Neural cell (in vitro differentiated cells): Measurements from ENCODE around the gene PKP2. TPM values are rescaled to one million over a fixed set of nuclear protein-coding genes. Genes with fewer than 3 reads are reported as not detected.

Source experiments
- H2AFZ ChIP-seq: fragments of 200-600, 300-800 bp; sonication (generic), shearing (Covaris generic); 2 replicates; pipeline ENCODE4 v1.6.0; 2014; ENCODE audit warnings: low read depth, mild to moderate bottlenecking, antibody characterized with exemption, low read length, moderate library complexity
- H3F3A ChIP-seq: fragments of 200-600 bp; shearing (Covaris generic); 2 replicates; pipeline ENCODE4 v1.6.1; 2016; ENCODE audit warnings: mild to moderate bottlenecking, moderate library complexity, mixed read lengths, antibody characterized with exemption, low read length; ENCODE audit not compliant: insufficient read depth, poor library complexity, severe bottlenecking
- H3K27ac ChIP-seq: fragments of 200-600, 300-800 bp; sonication (generic), shearing (Covaris generic); 2 replicates; pipeline ENCODE4 v1.5.1; 2014; ENCODE audit warnings: mild to moderate bottlenecking, low read length, moderate library complexity
- H3K27me3 ChIP-seq: fragments of 300-800, 200-600 bp; sonication (generic), shearing (Covaris generic); 2 replicates; pipeline ENCODE4 v1.6.0; 2014; ENCODE audit warnings: mild to moderate bottlenecking, low read depth, low read length, moderate library complexity; ENCODE audit not compliant: insufficient read depth
- H3K36me3 ChIP-seq: fragments of 300-800, 200-600 bp; sonication (generic), shearing (Covaris generic); 2 replicates; pipeline ENCODE4 v1.5.1; 2014; ENCODE audit warnings: mild to moderate bottlenecking, antibody characterized with exemption, low read length, moderate library complexity; ENCODE audit not compliant: insufficient read depth
- H3K4me2 ChIP-seq: fragments of 300-800, 200-600 bp; sonication (generic), shearing (Covaris generic); 2 replicates; pipeline ENCODE4 v1.6.0; 2014; ENCODE audit warnings: mild to moderate bottlenecking, low read length
- H3K4me3 ChIP-seq: fragments of 300-800, 200-600 bp; sonication (generic), shearing (Covaris generic); 2 replicates; pipeline ENCODE4 v1.5.1; 2014; ENCODE audit warnings: mild to moderate bottlenecking, low read length, moderate library complexity
- H3K79me2 ChIP-seq: fragments of 200-600 bp; shearing (Covaris generic); replicated peaks from 2 replicates; pipeline ENCODE4 v1.6.0; 2014; ENCODE audit warnings: mild to moderate bottlenecking, low read length, moderate library complexity; ENCODE audit not compliant: insufficient read depth
- H3K9ac ChIP-seq: fragments of 300-800, 200-600 bp; sonication (generic), shearing (Covaris generic); 2 replicates; pipeline ENCODE4 v1.6.1; 2016; ENCODE audit warnings: mild to moderate bottlenecking, low read length, mixed read lengths
- H3K9me2 ChIP-seq: fragments of 200-600 bp; shearing (Covaris generic); 2 replicates; pipeline ENCODE4 v1.6.1; 2016; ENCODE audit warnings: mild to moderate bottlenecking, low read length, mixed read lengths; ENCODE audit not compliant: insufficient read depth
- H3K9me3 ChIP-seq: fragments of 200-600, 300-800 bp; sonication (generic), shearing (Covaris generic); 2 replicates; pipeline ENCODE4 v1.6.1; 2016; ENCODE audit warnings: mild to moderate bottlenecking, mixed run types, low read length, moderate library complexity, mixed read lengths
- H4K20me1 ChIP-seq: fragments of 200-600 bp; shearing (Covaris generic); 2 replicates; pipeline ENCODE4 v1.6.1; 2016; ENCODE audit warnings: mild to moderate bottlenecking, mixed run types; ENCODE audit not compliant: insufficient read depth
- CTCF ChIP-seq: fragments of 450-650 bp; IDR thresholded peaks from 2 replicates; pipeline ENCODE4 v1.5.1; 2014; ENCODE audit warnings: antibody characterized with exemption, mild to moderate bottlenecking, moderate library complexity; ENCODE audit not compliant: poor library complexity, severe bottlenecking
- EP300 ChIP-seq: fragments of 450-650 bp; conservative IDR thresholded peaks from 2 replicates; pipeline ENCODE4 v1.6.1; 2014; ENCODE audit warnings: antibody characterized with exemption, mild to moderate bottlenecking, moderate library complexity; ENCODE audit not compliant: poor library complexity, severe bottlenecking
- EZH2 ChIP-seq: fragments of 200-600, 300-800 bp; shearing (Covaris generic), sonication (generic); IDR thresholded peaks from 2 replicates; pipeline ENCODE4 v1.6.1; 2014; ENCODE audit warnings: antibody characterized with exemption, low read length, borderline replicate concordance, mild to moderate bottlenecking; ENCODE audit not compliant: insufficient read depth, poor library complexity, severe bottlenecking
- MXI1 ChIP-seq: fragments of 450-650 bp; conservative IDR thresholded peaks from 2 replicates; pipeline ENCODE4 v1.6.1; 2014; ENCODE audit warnings: antibody characterized with exemption, mild to moderate bottlenecking; ENCODE audit not compliant: poor library complexity, severe bottlenecking
- POLR2AphosphoS5 ChIP-seq: IDR thresholded peaks from 2 replicates; pipeline ENCODE4 v1.6.1; 2012
- RAD21 ChIP-seq: fragments of 450-650 bp; conservative IDR thresholded peaks from 2 replicates; pipeline ENCODE4 v1.6.1; 2014; ENCODE audit warnings: antibody characterized with exemption, mild to moderate bottlenecking, moderate library complexity
- REST ChIP-seq: IDR thresholded peaks from 2 replicates; pipeline ENCODE4 v1.6.1; 2012; ENCODE audit warnings: borderline replicate concordance
- SMC3 ChIP-seq: fragments of 450-650 bp; conservative IDR thresholded peaks from 2 replicates; pipeline ENCODE4 v1.6.1; 2014; ENCODE audit warnings: antibody characterized with exemption, mild to moderate bottlenecking, moderate library complexity; ENCODE audit not compliant: poor library complexity
- TAF1 ChIP-seq: IDR thresholded peaks from 2 replicates; pipeline ENCODE4 v1.6.1; 2012; ENCODE audit warnings: low read depth
- polyA plus RNA-seq: library from polyadenylated mRNA; depleted of rRNA; stranded (reverse); fragments of >200 nt; gene quantifications from 2 replicates; pipeline ENCODE4 v1.2.3, GENCODE V29; 2014

PKP2 gene
- polyA plus RNA-seq, 1 donor from 2014 or later = 4.0 TPM

- no peaks in the 10 kb centered on the region for H4K20me1 ChIP-seq
- no peaks in the 10 kb centered on the region for H3K27me3 ChIP-seq
- H3K79me2 ChIP-seq = no peaks in the 10 kb centered on the region
- no peaks in the 10 kb centered on the region for H3K9me3 ChIP-seq
- no peak overlapping the region for H3K9ac ChIP-seq
- H3K36me3 ChIP-seq = no peaks in the 10 kb centered on the region
- H3K27ac ChIP-seq = no peak overlapping the region
- no peaks in the 10 kb centered on the region for H3K9me2 ChIP-seq
- H3F3A ChIP-seq = no peaks in the 10 kb centered on the region
- no peak overlapping the region for H3K4me2 ChIP-seq
- H3K4me3 ChIP-seq = no peak overlapping the region
- no peak overlapping the region for H2AFZ ChIP-seq
- TF ChIP-seq SMC3 (no peak), REST (no peak), TAF1 (no peak), MXI1 (no peak), CTCF (no peak), POLR2AphosphoS5 (no peak), EP300 (no peak), RAD21 (no peak), EZH2 (no peak)
Measured at GRCh38 chr12:32926356-32926755, 29.8 kb upstream of the PKP2 start.

GRCh38 chr12:32922546-32923297, 26.1 kb upstream of the PKP2 start:
- H3K9me2 ChIP-seq = no peaks in the 10 kb centered on the region
- no peaks in the 10 kb centered on the region for H3F3A ChIP-seq
- H3K27me3 ChIP-seq = no peaks in the 10 kb centered on the region
- H2AFZ ChIP-seq = no peak overlapping the region
- H3K36me3 ChIP-seq = no peaks in the 10 kb centered on the region
- no peaks in the 10 kb centered on the region for H4K20me1 ChIP-seq
- no peak overlapping the region for H3K4me3 ChIP-seq
- no peak overlapping the region for H3K4me2 ChIP-seq
- no peaks in the 10 kb centered on the region for H3K79me2 ChIP-seq
- no peak overlapping the region for H3K27ac ChIP-seq
- H3K9me3 ChIP-seq = no peaks in the 10 kb centered on the region
- H3K9ac ChIP-seq = no peak overlapping the region
- no peak for TF ChIP-seq POLR2AphosphoS5
- no peak for TF ChIP-seq RAD21
- no peak for TF ChIP-seq REST
- no peak for TF ChIP-seq TAF1
